ENCODE measurements around the gene UBIAD1. TPM values are rescaled to one million over a fixed set of nuclear protein-coding genes. Genes with fewer than 3 reads are reported as not detected.

UBIAD1 gene
- total and polyA plus RNA-seq, 9 of the 15 experiments (the other 6 are each of a cell fraction or from before 2014, with no cell fraction given), result 6.2 to 34.3 (median 22.3) TPM

DNA sequence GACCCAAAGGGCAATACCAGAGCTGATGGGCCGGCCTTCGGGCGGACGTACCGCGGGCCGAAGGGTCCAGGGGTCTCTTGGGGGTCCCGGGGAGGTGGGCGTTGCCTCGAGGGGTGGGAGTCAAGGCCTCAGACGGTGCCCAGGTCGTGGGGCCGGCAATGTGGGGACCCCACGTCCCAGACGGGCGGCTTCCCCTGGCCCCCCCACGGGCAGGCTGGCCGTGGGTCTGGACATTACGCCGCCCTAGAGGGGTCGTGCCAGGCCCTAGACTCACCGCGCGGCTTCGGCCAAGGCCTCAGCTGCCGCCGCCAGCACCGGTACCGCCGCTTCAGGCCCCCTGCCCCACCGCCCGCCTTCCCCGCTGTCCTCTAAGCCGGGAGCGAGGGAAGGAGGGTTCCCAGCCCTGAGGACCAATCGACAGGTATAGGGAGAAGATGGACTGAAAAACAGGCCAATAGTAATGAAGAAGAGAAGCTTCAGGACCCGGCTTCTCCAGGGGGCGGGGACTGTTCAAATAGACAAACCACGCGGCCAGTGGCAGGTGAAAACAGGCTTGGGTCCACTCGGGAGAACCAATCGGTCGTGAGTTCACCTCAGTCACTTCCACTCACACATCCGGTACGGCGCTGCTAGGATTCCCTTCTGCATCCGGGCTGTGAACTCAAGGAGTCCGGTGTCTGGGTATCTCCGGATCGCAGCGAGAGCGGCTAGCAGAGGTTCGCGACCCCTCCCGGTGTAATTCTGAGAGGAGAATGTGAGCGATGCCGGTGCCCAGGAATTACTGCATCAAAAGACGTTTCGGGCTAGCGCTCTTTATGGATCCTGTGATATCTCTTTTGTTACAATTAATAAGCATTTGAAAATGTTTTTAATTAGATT, 10.6 kb upstream of the UBIAD1 start, which contains the start of gene MTOR (continued):
- TF ChIP-seq FOXA1 (IDR thresholded peaks at IDR 0.05; ENCODE audit: borderline replicate concordance) (no peak), ESRRA (IDR thresholded peaks at IDR 0.05; ENCODE audit: borderline replicate concordance, low read depth) (peak; percentile 77; the same call in 1 of the 2 replicates), FOS (IDR thresholded peaks at IDR 0.05; ENCODE audit: extremely low read depth, insufficient read length) (peak; percentile 94), ZNF431 (CRISPR knock-in tag; IDR thresholded peaks at IDR 0.05) (no peak), ILK (tag; IDR thresholded peaks at IDR 0.05; ENCODE audit: borderline replicate concordance, low read depth) (no peak), ARHGAP35 (IDR thresholded peaks at IDR 0.05; ENCODE audit: partially characterized antibody) (no peak), ZNF232 (CRISPR knock-in tag; IDR thresholded peaks at IDR 0.05) (no peak), ZNF316 (IDR thresholded peaks at IDR 0.05) (no peak), CHD4 (IDR thresholded peaks at IDR 0.05; ENCODE audit: insufficient read depth, insufficient replicate concordance, low read depth, low read length, poor library complexity, severe bottlenecking) (no peak), SP1 (CRISPR knock-in tag; IDR thresholded peaks at IDR 0.05) (peak; percentile 94), SLC30A9 (CRISPR knock-in tag; IDR thresholded peaks at IDR 0.05) (no peak), KLF6 (CRISPR knock-in tag; IDR thresholded peaks at IDR 0.05; ENCODE audit: borderline replicate concordance) (peak; percentile 11; the same call in 1 of the 2 replicates), ZNF699 (CRISPR knock-in tag; IDR thresholded peaks at IDR 0.05; ENCODE audit: insufficient replicate concordance) (no peak), NR4A1 (CRISPR knock-in tag; IDR thresholded peaks at IDR 0.05) (no peak), NR4A1 (tag; IDR thresholded peaks at IDR 0.05) (no peak), SNAPC5 (CRISPR knock-in tag; IDR thresholded peaks at IDR 0.05) (no peak), ZNF354B (CRISPR knock-in tag; IDR thresholded peaks at IDR 0.05) (no peak), ZBTB1 (CRISPR knock-in tag; IDR thresholded peaks at IDR 0.05; ENCODE audit: borderline replicate concordance, low read depth) (no peak), CEBPB (tag; IDR thresholded peaks at IDR 0.05) (no peak), MTA2 (IDR thresholded peaks at IDR 0.05; ENCODE audit: low read depth) (no peak), HSF4 (CRISPR knock-in tag; IDR thresholded peaks at IDR 0.05; ENCODE audit: borderline replicate concordance) (no peak), ZBED1 (IDR thresholded peaks at IDR 0.05) (no peak), MYNN (IDR thresholded peaks at IDR 0.05) (0 out of 2 replicates have a peak, but pooled peaks have one; percentile 16), MYNN (CRISPR knock-in tag; IDR thresholded peaks at IDR 0.05) (no peak), SMARCE1 (IDR thresholded peaks at IDR 0.05) (no peak), RUNX1 (IDR thresholded peaks at IDR 0.05; ENCODE audit: low read depth) (no peak)
- TF ChIP-seq, protein P1, sequence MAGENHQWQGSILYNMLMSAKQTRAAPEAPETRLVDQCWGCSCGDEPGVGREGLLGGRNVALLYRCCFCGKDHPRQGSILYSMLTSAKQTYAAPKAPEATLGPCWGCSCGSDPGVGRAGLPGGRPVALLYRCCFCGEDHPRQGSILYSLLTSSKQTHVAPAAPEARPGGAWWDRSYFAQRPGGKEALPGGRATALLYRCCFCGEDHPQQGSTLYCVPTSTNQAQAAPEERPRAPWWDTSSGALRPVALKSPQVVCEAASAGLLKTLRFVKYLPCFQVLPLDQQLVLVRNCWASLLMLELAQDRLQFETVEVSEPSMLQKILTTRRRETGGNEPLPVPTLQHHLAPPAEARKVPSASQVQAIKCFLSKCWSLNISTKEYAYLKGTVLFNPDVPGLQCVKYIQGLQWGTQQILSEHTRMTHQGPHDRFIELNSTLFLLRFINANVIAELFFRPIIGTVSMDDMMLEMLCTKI (IDR thresholded peaks at IDR 0.05; ENCODE audit: partially characterized antibody), result no peak
- TF ChIP-seq, protein P2, sequence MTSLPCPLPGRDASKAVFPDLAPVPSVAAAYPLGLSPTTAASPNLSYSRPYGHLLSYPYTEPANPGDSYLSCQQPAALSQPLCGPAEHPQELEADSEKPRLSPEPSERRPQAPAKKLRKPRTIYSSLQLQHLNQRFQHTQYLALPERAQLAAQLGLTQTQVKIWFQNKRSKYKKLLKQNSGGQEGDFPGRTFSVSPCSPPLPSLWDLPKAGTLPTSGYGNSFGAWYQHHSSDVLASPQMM (CRISPR knock-in tag; IDR thresholded peaks at IDR 0.05), result no peak
- TF ChIP-seq, protein P3, sequence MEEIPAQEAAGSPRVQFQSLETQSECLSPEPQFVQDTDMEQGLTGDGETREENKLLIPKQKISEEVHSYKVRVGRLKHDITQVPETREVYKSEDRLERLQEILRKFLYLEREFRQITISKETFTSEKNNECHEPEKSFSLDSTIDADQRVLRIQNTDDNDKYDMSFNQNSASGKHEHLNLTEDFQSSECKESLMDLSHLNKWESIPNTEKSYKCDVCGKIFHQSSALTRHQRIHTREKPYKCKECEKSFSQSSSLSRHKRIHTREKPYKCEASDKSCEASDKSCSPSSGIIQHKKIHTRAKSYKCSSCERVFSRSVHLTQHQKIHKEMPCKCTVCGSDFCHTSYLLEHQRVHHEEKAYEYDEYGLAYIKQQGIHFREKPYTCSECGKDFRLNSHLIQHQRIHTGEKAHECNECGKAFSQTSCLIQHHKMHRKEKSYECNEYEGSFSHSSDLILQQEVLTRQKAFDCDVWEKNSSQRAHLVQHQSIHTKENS (CRISPR knock-in tag; IDR thresholded peaks at IDR 0.05), result no peak
